Stimulated activated CD4-positive, alpha-beta T cell treated with anti-CD3 and anti-CD28 coated beads, TNF-alpha, amount 100 ng/mL, for 24 hours (primary cell): ENCODE results near the gene FLT4.

Experiments
- DNase-seq, 3 experiments: peaks; one replicate each; pipeline ENCODE4 v3.0.0-alpha.2; 2020; ENCODE audit warnings: low read depth in 3 of 3

FLT4 gene

DNA sequence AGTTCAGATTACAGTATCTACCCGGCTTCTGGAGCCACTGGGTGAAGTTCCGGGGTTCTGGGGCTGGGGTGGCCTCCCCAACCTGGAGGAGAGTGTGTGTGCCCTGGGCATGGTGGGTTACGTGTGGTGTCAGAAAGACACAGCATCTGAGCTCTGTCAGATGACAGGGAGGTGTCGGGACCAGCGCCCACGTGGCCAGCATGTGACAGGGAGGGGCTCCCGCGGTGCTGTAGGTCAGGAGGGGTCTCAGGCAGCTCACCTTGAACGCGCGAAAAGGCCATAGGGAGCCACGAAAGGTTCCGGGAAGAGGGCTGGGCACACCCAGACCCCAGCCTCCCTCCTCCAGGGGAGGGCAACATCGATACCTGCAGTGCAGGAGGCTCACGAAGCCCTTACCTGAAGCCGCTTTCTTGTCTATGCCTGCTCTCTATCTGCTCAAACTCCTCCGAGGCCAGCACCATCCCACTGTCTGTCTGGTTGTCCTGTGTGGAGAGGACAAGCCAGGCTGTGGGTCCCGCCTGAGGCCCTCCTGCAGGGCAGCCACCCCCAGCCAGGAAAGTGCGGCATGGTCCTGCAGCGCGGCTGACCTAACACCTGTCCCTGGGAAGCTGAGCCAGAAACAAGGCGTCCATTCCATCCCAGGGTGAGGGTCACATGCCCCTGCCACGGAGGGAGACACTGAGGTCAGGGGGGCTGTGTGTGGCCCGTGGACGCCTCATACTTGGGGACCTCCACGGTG lies 40.7 kb downstream of the FLT4 start:
- no peak for DNase-seq

DNA sequence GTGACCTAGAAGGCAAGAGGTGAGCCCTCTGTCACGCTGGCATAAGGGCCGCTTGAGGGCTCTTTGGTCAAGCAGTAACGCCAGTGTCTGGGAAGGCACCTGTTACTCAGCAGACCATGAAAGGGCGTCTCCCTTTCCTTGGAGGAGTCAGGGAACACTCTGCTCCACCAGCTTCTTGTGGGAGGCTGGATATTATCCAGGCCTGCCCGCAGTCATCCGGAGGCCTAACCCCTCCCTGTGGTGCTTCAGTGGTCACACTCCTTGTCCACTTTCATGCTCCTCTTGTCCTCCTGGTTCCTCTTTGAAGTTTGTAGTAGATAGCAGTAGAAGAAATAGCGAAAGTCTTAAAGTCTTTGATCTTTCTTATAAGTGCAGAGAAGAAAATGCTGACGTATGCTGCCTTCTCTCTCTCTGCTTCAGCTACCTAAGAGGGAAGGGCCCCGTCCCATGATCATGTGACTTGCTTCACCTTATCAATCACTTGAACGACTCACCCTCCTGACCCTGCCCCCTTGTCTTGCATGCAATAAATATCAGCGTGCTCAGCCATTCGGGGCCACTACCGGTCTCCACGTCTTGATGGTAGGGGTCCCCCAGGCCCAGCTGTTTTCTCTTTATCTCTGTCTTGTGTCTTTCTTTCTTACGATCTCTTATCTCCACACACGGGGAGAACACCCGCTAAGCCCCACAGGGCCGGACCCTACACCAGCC lies 41.4 kb downstream of the FLT4 start:
- DNase-seq: no peak

DNA sequence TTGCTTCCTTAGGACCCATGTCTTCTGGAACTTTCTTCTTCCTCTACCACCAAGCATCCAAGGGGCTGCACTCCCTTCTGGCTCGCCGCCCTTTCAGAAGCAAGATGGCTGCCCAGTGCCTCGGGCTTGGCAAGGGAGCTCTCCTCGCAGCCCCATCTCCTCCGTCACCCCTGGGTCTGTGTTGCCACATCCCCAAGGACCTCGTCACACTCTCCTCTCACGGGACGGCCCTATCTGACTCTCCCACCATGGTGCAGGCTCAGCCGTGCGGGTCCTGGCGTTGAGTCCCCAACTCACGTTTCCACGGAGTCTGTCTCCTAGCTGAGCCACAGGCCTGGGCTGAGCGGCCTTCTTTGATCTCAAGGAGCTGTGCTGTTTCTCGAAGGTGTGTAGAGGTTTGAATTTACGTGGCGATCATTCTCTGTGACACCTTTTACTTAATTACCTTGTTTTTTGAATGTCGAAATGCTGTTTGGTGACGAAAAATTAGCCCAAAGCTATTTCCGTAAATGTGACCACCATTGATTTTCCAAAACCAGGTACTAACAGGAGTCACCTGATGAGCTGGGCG lies 43.1 kb downstream of the FLT4 start:
- no peak for DNase-seq

DNA sequence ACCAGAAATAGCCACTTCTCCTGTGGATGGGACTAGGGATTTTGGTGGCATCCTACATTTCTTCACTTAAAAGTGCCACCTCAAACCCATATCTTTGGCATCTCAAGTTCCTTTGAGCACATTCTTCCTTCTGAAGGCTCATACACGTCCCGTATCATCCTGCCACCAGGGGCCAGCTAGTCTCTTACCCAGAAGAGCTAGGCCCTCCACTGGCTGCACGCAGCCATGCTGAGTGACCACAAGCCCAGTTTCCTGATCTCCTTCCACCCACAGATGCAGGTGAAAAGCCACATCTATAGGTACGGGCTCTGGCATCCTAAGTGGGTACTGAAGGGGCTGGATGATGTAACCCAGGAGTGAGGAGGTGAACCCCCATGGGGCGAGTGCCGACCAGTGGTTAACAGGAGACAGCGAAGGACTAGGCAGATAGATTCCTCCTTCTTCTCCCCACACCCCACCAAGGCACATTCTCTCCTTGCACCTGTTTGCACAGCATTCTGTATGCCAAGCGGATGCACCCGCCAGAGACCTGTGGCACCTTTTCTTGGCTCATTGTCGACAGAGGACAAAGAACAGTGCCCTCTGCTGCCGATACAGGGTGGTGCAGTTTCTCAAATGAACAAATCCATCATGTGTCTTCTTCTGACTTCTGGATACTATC lies 43.7 kb downstream of the FLT4 start:
- DNase-seq: peak; percentile 34 to 67 (median 40)

DNA sequence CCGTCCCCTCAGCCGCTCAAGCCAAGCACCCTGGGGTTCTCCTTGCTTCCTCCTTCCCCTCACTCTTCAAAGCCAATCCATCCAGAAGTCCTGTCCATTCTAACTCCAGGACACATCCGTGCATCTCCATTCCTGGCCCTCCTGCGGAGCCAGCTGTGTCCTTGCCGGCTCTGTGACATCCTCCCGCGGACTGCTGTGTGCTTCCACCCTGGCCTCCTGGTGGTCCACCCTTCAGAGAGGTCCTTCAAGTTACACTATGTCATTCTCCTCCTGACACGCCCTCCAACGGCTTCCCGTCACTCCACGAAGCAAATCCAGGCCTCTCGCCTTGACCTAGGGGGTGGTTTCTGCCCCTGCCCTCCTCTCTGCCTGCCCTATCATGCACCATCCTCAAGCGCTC lies 45.1 kb downstream of the FLT4 start:
- DNase-seq: no peak

DNA sequence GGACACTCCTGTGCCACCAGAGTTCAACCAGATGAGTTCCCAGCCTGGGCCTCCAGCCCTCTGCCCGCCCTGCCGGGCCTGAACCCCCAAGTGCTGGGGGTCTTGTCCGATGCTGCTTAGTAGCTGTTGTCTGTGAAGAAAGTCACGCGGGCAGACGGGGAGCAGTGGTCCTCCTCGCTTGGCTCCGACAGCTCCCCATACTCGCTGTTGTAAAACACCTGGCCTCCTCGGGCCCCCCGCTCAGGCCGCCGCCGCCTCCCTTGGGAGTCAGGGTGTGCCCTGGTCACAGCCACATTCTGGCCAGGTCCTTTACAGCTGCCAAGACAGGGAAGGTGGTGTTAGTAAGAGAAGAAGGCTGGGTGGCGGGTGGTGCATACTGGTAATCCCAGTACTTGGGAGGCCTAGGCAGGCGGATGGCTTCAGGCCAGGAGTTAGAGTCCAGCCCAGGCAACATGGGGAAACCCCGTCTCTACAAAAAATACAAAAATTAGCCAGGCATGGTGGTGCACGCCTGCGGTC lies 46.3 kb downstream of the FLT4 start:
- no peak for DNase-seq

DNA sequence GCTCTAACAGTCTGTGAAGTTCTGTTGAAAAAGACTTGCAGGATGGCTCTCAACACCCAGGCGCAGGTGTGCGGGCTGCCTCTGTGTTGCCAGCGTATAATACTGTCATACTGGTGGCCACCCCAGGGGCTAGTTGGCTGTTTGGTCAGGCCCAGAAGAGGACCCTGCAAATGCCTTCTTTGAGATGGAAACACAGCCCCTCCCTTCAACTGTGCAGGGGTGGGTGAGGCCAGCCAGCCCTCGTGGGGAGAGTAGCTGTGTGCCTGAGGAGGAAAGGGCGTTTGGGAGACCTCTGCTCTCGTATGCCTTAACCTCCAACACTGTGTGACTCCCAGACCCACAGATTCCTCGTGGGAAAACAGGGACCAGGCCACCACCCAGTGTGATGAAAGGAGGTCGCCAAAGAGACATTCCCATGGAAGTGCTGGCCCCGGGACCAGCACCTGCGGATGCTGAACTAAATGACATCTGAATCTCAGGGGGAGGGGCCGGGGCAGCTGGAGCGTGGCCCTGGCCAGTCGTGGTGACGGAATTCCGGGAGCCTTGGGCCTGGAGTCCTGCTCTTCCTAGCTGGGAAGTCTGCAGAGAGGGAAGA lies 46.8 kb downstream of the FLT4 start:
- no peak for DNase-seq

DNA sequence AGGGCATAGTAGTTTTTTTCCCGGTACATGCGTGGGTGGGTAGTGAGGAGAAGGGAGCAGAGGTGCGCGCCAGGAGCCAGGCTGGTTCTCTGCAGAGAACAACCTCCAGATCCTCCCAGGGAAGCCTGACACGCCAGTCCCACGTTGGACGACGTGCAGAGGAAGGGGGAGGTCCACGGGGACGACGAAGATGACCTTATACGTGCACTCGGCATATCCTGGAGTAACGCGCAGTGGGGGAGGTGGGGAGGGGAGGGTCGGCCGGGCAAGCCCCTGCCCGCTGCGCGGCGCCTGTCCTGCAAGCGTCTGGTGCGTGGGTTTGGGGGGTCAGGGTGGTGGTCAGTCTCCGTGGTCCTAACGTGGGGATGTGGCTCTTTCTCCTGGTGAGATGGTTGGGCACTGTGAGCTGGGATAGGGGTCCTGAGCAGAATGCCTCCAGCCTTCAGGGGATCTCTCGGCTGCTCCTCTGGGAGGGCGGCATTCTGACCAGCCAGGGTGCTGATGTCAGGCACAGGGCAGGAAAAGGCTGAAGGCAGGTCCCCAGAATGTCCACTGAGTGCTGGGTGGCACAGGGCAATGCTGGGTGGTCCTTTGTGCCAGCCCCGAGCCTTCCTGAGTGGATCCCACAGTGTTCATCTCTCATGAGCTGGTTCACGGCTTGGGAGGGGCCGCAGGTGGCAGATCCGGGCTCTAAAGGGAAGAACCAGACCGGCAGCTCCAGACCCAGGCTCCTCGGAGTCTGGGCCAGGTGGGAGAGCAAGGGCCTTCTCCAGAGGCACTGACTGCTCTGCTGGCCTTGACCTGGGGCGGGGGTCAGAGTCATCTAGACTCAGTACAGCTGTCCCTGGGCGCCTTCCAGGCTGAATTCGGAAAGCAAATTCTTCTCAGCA lies 47.6 kb downstream of the FLT4 start:
- no peak for DNase-seq

DNA sequence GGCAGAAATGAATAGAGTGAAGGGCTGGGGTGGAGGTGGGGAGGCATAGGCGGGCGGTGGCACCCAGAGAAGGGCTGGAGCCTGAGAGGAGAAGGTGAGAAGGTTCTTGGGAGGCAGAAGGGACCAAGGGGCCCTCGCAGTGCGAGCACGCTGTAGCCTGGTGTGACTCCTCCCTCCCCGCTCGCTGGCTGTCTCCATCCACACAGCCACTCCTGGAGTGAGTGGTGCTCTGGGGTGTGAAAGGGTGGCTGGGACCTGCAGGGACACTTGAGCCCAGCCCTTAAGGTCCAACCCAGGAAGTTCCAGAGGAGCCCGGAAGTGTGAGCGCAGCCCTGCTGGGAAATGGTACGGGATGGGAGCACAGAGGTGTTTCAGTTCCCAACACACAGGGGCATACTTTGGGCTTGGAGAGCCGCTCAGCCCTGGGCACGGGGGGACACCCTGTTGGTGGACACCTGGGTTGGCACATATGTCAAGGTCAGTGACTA lies 48.8 kb downstream of the FLT4 start:
- DNase-seq: no peak

DNA sequence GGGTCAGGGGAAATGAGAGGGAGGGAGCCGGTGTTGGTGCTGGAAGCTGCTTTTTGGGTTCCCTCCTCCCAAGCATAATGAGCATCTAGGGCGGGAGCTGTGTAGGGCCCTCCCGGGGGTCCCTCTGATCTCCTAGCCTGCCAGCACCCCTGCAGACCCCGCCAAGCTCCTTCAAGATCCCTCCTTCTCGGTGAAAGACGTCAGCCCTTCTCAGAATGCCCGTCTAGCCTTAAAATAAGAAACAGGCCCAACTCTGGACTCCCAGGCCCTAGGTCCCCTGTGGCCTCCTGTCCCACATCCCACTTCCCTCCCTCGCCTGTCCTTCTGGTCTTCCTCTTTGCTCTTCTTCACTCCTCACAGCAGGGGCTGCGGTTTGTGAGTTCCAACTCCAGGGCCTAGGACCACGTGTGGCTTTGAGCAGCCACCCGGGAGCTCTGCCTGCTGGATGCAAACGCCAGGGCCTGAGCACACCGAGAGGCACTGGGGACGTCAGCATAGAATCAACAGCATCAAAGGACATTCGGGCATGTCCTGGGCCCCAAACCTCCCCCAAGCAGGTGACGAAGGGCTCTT lies 49.3 kb downstream of the FLT4 start:
- DNase-seq: no peak

DNA sequence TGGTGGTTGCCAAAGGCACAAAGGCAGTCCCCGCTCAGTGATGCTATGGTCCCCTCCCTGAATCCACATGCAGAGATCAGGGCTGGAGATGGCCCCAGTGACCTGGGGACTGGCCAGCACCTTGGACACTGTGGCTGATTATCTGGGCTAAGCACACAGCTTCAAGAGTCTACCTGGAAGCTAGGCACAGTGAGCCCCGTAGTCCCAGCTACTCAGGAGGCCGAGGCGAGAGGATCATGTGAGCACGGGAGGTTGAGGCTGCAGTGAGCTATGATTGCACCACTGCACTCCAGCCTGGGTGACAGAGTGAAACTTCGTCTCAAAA lies 49.8 kb downstream of the FLT4 start:
- DNase-seq: no peak

DNA sequence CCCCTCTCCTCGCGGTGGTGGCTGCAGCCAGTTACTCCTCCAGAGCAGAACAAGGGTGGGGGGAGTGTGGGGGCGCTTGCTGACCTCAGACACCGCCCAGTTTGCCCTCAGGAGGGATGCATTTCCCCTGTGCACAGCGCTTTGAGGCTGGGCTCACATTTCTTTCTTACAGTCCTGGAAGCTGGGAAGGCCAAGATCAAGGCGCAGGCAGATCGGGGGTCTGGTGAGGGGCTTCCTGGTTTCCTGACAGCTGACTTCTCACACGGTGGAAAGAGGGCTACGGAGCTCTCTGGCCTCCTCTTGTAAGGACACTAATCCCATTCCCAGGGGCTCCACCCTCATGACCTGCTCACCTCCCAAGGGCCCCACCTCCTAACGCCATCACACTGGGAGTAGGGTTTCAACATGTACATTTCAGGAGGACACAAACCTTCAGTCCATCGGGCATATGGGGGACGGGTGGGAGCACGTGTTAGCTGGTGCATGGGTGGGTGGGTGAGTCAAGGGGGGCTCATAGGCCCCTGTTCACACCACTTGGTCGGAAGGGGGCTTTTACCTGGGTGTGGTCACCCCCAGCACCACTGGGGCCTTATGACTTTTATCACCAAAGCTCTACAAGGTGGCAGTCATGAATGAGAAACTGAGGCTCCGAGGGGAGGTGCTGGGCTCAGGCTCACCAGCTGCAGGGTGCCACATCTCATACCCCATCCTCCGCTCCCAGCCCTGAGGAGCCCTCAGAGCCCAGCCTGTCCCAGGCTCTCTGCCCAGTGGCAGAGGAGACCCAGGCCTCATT lies 50.4 kb downstream of the FLT4 start:
- no peak for DNase-seq

DNA sequence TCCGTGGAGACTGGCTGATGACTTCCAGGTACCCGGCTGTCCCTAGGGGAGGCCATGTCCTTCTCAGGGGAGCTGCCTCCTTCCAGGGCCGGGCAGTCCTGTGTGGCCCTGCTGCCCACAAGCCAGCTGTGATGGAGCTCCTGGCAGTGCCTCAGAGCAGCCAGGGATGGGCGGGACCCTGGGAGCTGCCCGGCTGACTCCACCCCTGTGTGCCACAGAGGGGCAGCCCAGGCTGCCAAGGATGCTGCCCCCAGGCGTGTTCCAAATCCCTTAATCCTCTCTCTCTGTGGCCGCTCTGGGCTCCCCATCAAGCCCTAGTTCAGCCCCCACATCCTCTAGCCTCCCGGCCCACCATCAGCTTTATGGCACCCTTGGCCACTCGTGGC lies 51.1 kb downstream of the FLT4 start:
- no peak for DNase-seq

DNA sequence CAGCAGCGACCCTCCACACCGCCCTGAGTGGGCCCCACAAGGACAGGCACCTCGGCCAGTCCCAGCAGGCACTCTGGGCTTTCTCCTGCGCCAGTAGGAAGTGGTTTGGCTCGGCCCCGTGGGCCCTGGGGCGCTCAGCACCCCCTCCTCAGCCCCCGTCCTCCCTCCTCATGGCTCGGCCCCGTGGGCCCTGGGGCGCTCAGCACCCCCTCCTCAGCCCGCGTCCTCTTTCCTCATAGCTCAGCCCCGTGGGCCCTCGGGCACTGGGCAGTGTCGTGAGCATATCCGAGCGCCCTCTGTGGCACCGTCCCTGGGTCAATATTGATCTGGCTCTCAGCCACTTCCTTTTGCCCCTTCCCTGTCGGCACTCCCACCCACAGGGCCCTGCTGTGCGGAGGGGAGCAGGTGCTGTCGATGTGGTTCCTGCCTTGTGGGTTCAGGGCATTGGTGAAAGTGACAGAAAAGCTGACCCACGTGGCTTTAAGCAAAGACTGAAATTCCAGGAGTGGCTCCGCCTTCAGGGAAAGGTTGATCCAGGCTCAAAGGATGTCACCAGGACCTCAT lies 52.6 kb downstream of the FLT4 start:
- no peak for DNase-seq

DNA sequence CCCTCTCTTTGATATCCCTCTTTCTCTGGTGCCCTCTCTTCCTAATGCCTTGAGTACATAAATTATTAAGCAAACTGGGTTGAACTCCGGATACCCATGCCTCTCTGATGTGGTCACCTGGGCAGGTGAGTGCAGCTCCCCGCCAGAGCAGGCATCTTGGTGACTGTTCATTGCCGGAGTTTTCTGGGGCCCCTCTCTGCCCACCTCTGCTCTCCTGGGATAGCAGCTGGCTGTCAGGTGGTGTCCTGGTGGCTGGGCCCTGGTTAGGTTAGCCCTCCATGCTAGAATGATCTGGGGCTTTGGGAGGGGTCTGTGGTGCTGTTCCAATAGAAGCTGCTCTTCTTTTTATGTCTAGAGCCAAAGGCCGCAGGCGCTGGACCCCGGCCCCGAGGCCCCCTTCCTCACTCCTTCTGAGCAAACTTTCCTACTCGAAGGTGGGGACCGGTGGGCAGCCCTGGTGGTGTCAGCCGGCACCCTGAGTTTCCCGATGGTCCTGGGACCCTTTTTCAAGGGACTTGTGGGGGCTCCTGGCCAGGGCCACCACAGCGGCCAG lies 53.2 kb downstream of the FLT4 start:
- DNase-seq: no peak

DNA sequence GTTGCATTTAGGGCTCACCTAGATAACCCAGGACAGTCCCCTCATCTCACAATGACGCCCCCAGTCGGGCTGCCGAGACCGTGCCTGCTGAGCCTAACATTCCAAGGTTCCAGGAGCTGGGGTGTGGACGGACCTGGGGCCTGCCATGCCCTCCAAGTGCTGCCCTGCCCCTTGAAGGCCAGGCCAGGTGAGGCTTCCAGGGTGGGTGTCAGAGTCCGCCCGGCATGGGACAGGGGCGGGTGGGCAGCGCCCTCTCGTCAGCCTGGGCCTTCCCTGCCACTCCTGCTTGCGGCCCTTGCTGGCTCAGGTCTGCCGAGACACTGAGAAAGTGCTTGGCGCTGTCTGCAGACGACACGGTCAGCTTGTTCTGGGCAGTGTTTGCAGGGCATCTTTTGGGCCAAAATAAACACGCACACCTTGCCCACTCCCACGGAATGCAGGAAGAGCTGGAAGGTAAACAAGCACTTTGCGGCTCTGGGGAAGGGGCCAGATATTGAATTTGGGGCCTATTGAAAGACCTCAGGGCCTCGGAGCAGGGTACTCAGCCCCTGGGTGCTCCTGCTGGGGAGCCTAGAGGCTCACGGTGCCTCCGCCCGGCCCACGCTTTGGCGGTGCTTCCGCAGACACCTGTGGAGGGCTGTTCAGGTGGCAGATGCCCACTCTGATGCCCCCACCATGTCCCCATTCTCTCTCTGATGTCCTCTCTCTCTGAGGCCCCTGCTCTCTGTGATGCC lies 53.9 kb downstream of the FLT4 start:
- DNase-seq: no peak

DNA sequence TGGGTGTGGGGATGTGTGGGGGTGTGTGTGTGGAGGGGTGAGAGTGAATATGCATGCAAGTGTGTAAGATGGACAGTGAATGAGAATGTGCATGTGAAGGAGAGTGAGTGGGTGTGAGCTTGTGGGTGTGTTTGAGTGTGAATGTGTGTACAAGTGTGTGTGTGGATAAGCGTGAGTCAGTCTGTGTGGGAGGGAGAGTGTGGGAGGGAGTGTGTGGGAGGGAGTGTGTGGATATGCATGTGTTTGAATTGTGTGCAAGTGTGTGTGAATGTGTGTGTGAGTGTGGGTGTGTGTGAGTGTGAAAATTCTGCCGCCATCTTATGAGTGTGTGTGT lies 54.4 kb downstream of the FLT4 start:
- no peak for DNase-seq

DNA sequence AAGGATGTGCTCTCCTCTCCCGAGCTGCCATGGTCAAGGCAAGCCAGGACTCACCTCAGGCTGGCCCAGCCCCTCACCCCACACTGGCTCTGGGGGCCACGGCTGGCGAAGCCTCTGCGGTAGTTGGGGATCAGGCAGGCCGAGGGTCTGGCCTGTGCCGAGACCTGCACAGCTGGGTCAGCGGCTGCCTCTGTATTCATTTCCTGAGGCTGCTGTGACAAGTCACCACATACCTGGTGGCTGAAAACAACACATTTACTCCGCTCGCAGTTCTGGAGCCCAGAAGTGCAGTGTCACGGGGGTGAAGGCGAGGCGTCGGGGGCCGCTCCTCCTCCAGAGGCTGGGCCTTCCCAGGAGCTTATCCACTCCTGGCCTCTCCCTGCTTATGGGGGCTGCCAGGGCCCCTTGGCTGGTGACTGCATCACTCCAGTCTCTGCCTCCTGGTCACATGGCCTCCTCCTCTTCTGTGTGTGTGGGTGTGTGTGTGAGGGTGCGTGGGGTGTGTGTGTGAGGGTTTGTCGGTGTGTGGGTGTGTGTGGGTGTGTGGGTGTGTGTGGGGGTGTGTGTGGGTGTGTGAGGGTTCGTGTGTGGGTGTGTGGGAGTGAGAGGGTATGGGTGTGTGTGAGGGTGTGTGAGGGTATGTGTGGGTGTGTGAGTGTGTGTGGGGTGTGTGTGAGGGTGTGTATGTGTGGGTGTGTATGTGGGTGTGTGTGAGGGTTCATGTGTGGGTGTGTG lies 54.9 kb downstream of the FLT4 start:
- DNase-seq: no peak
